HG02943 (cell line): ENCODE results near the gene LPP.
"Not testable (repeated sequence)": the region's sequence is repeated elsewhere in the genome, so short reads cannot be mapped to it uniquely, and the experiment has no call there.

Experiments used
- ATAC-seq: cut with Tn5 transposase; IDR thresholded peaks from one replicate; pipeline ENCODE4 v1.9.1; 2021; ENCODE audit warnings: mild to moderate bottlenecking, low read depth, moderate library complexity; ENCODE audit not compliant: unreplicated experiment

The LPP gene

DNA sequence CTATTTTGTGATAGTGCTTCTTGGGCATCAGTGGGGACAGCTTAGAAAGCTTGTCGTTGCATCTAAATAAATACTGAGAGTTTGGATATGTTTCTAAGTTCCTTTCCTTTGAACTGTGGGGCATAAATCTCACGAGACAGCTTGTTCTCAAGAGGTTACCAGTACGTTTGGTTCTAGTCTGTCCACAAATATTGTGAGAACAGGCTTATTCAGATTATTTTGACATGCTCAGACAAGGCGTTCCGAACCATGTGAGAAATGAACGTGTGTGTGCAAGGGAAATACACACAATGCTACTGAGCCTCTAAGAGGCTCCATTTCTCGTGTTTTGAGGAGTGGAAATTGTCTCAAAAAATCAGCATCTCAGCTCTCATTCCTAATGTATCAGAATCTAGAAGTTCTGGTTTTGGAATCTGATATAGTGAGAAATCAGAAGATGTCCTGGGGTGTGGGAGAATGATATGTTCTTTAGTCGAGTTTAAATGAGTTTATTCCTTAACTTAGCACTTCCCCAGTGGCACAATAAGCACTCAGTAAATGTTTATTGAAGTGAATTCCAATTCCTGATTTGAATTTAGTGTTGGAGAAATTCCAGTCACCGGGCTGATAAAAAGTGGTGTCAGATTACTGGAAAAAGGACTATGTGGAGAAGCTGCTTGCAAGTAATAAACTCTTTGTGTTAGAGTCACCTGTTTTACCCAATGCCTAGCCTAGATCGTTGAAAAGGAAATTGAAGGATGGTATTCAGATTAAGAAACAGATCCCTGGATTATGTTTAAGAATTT is 481.5 kb downstream of the LPP start:
- no peak for ATAC-seq

DNA sequence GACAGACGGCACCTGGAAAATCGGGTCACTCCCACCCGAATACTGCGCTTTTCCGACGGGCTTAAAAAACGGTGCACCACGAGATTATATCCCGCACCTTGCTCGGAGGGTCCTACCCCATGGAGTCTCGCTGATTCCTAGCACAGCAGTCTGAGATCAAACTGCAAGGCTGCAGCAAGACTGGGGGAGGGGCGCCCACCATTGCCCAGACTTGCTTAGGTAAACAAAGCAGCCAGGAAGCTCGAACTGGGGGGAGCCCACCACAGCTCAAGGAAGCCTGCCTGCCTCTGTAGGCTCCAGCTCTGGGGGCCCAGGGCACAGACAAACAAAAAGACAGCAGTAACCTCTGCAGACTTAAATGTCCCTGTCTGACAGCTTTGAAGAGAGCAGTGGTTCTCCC is 482.3 kb downstream of the LPP start:
- not testable (repeated sequence) for ATAC-seq

DNA sequence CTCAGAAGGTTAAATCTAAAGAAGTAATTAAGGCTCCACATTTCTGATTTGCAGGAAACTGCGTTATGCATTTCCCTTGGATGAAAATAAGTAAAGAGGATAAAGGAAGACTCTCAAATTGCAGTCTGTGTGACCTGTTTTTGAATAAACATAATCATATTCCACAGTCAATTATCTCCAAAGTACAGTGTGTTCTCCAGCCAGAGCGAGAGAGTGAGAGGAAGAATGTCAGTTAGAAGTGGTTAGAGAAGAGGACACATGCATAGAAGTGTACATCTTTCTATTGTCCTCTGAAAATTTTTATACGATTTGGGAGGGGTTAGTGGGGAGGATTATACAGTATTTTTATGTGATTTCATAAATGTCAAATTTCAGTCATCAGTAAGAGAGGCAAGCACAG is 487.1 kb downstream of the LPP start:
- no peak for ATAC-seq

- no peak for ATAC-seq
Measured at GRCh38 chr3:188643736-188644135, 489.8 kb downstream of the LPP start.

DNA sequence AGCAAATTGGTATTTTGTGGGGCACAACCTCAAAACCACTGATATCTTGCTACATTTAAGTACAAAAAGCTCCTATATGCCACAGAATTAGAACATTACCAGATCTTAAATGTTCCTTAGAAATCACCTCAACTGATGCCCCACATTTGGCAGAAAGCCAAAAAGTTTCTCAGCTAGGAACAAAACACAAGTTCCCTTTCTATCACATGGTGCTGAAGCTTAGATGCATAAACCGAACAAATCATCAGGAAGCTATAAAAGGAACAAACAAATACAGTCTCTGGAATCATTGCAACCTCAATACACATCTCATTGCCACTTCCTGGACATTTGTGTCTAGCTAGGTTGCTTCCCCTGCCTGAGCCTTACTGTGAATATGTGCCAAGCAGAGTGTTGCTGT is 492.6 kb downstream of the LPP start:
- no peak for ATAC-seq

- ATAC-seq: no peak
Measured at GRCh38 chr3:188647237-188647636, 493.3 kb downstream of the LPP start.

- ATAC-seq: no peak
Measured at GRCh38 chr3:188649521-188649920, 495.6 kb downstream of the LPP start.

- ATAC-seq: no peak
Measured at GRCh38 chr3:188656196-188656982, 502.4 kb downstream of the LPP start.

DNA sequence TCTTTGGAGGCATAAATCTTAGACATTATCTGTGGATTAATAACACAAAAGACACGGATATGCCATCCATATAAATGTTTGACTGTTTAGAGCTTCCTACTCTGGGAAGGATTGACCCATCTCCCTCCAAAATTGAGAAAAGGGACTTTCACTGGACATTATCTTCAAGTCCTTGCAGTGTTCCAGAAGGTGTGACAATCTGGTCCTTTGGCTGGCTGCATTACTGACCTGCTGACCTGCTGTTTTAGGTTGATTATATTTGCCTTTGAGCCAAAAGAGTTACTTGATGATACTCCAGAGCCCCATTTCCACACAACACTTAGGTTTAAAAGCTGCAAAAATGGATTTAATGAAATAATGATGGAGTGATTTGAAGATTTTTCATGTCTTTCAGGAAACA is 504.6 kb downstream of the LPP start:
- ATAC-seq: no peak

GRCh38 chr3:188659449-188660090 is 505.6 kb downstream of the LPP start:
- ATAC-seq: no peak

DNA sequence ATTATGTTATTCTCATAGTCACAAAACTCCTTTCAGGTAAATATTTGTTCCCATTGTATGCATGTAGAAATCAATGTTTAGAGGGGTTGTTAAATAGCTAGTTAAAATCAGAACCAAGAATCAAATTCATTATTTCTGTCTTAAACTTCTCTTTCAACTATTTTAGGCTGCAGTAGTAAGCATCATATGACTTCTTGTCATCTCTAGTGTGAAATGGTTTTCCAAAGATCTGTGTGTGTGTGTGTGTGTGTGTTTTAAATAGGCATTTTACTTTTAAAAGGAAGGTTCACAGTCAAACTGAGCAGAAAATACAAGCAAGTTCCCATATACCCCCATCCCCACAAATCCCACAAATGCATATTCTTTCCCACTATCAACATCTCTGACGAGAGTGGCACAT is 506.5 kb downstream of the LPP start:
- no peak for ATAC-seq

DNA sequence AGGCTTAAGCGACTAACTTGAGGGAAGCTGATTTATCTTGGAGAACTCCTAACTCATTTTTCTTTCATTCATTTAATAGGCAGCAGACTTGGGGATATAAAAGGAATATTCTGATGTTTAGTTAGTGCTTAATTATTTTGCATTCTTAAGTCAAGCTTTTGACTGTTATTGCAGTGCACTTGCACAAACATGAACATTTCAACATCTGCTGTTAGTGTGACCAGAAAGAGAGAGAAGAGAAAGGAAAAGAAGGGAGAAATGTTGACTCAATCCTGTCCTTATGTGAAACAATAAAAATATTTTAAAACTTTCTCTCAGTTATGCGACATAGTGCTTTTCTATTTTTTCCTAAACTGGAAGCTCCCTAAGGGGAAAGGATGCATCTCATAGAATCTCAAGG is 507.8 kb downstream of the LPP start:
- ATAC-seq: no peak

- ATAC-seq: no peak
Measured at GRCh38 chr3:188662214-188662613, 508.3 kb downstream of the LPP start.

GRCh38 chr3:188662795-188663194 is 508.8 kb downstream of the LPP start:
- ATAC-seq: no peak

DNA sequence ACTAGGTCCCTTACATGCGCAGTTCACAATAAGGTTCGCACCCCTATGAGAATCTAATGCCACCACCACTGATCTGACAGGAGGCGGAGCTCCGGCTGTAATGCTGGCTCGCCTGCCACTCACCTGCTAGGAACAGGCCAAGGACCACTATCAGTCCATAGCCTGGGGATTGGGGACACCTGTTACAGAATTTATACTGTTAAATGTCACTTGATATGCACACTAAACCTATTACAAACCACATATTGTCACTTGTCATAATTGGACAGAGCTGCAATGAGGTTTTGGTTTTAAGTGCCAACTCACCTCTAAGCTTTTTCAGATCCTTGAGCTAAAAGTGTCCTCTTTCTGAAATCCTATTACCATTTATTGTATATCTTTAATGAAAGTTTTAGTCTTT is 509.9 kb downstream of the LPP start:
- ATAC-seq: no peak

- ATAC-seq: no peak
Measured at GRCh38 chr3:188664795-188665194, 510.8 kb downstream of the LPP start.

GRCh38 chr3:188667926-188668325 is 514.0 kb downstream of the LPP start:
- ATAC-seq: no peak

DNA sequence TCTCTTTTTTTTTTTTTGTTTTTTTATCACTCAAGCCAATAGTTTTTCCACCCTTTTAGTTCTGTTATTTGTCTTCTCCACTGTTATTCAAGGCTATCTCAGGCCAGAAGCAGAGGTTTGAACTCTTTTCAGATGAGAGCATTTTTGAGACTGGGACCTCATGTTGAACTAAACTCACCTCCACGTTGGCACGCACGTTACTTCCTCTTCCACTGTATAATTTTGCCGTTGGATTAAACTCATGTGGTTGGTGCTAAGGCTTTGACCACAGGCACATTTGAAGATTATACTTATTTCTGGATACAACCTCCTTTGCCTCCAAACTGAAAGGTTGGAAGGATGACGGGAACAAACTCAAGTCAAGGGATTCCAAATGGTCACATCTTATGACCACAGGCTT is 516.5 kb downstream of the LPP start:
- no peak for ATAC-seq

DNA sequence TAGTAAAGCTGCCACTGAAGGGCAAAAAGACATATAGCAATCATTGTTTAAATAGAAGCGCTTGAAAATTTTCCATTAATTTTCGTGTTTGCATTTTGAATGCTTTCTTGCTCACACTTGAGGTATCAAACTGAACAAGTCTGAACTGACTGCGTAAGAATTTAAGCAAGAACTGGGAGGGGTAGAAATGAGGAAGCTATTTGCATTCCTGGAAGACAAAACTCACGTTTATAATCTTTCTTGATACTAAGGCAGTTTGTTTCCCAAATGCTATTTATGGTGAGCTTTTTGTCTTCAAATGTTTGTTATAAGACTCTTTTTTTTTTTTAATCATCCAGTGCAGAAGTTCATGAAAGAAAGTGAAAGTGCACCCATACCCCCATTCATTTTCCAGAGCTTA is 518.0 kb downstream of the LPP start:
- ATAC-seq: no peak

DNA sequence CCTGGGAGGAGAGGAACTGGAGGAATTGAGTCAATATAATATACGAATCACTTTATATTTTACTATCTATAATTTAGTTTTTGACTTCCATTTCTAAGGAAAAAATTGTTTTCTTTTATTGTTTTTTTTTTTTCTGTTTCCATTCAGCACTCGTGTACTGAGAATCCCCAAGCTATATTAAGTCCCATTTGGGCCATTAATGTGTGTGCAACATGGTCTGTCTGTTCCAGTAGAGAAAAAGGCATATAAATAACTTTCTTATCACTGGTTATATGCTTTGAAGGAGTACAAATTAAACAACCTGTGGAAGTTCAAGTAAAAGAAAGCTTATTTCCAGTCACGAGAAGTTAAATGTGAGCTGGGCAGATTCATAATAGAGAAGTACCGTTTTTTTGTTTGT is 518.9 kb downstream of the LPP start:
- no peak for ATAC-seq

DNA sequence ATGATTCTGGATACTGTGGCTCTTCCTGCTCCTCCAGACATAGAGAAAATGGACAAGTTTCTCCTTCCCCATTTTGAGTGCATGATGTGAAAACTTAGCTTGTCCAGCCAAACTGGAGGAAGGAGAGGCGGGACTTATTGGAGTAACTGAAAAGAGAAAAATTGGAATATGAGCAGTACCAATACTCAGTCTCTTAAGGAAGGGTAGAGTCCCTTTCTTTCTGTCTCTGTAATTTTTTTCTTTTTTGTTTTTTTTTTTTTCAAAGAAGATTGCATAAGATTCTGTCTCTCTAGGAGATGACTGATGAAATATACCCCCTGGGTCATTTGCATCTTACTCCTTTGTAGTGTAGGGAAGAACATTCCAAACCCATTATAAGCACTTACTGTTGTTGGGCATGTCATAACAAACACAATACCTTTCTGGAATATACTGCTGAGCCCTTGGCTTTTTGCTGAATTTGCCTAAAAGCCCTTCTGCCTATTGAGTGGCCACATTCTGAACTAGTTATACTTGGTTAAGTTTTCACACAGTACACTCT is 519.8 kb downstream of the LPP start:
- ATAC-seq: no peak
